Fibroblast of lung (primary cell): ENCODE measurements around the gene CCDC27. TPM values are rescaled to one million over a fixed set of nuclear protein-coding genes. Genes with fewer than 3 reads are reported as not detected.

Source experiments
- DNase-seq, 2 donors: peaks; one replicate each; pipeline versions ENCODE4 v3.0.0 to v3.0.0-alpha.2; 2010; ENCODE audit warnings: low read depth in 2 of 2
- H2AFZ ChIP-seq: 2 replicates; pipeline ENCODE4 v1.5.1; 2012; ENCODE audit warnings: low read length, control low read depth, inconsistent platforms
- H3K27ac ChIP-seq: 2 replicates; pipeline ENCODE4 v1.5.1; 2011; ENCODE audit warnings: low read length, control low read depth; ENCODE audit not compliant: insufficient read depth
- H3K27me3 ChIP-seq: 2 replicates; pipeline ENCODE4 v1.5.1; 2011; ENCODE audit warnings: mild to moderate bottlenecking, low read length; ENCODE audit not compliant: control insufficient read depth, insufficient read depth
- H3K36me3 ChIP-seq: 2 replicates; pipeline ENCODE4 v1.5.1; 2011; ENCODE audit warnings: low read length; ENCODE audit not compliant: control insufficient read depth, insufficient read depth
- H3K4me1 ChIP-seq: 2 replicates; pipeline ENCODE4 v1.5.1; 2011; ENCODE audit warnings: low read length; ENCODE audit not compliant: control insufficient read depth, insufficient read depth; ENCODE audit errors: extremely low read depth
- H3K4me2 ChIP-seq: 2 replicates; pipeline ENCODE4 v1.5.1; 2011; ENCODE audit warnings: low read length, control low read depth; ENCODE audit not compliant: insufficient read depth; ENCODE audit errors: extremely low read depth
- H3K4me3 ChIP-seq, 4 experiments: fragments of 200-600 bp in 1 of 4; sonication (generic) in 1 of 4; replicated peaks in 1 of 4; 2 replicates each; pipeline ENCODE4 v1.5.1; 2011 to 2016; ENCODE audit warnings: low read length in 4 of 4, low read depth in 3 of 4, mild to moderate bottlenecking in 3 of 4, control low read depth in 2 of 4, inconsistent platforms in 1 of 4, mixed read lengths in 1 of 4; ENCODE audit not compliant: insufficient read depth in 1 of 4; ENCODE audit errors: control extremely low read depth in 1 of 4
- H3K79me2 ChIP-seq: 2 replicates; pipeline ENCODE4 v1.5.1; 2012; ENCODE audit warnings: mild to moderate bottlenecking, low read length, inconsistent platforms; ENCODE audit not compliant: control insufficient read depth, insufficient read depth
- H3K9ac ChIP-seq: 2 replicates; pipeline ENCODE4 v1.5.1; 2011; ENCODE audit warnings: mild to moderate bottlenecking, low read length, control low read depth; ENCODE audit not compliant: insufficient read depth
- H3K9me3 ChIP-seq: 2 replicates; pipeline ENCODE4 v1.5.1; 2012; ENCODE audit warnings: low read depth, low read length; ENCODE audit not compliant: control insufficient read depth, insufficient read depth
- H4K20me1 ChIP-seq: 2 replicates; pipeline ENCODE4 v1.5.1; 2011; ENCODE audit warnings: low read length; ENCODE audit not compliant: control insufficient read depth, insufficient read depth; ENCODE audit errors: extremely low read depth
- CTCF ChIP-seq, 2 donors: IDR thresholded peaks in 1 of 2; conservative IDR thresholded peaks in 1 of 2; 1 replicate in 1 of 2; 2 replicates in 1 of 2; pipeline ENCODE4 v1.5.1; 2011 to 2012; ENCODE audit warnings: low read length in 2 of 2, control low read depth in 1 of 2, inconsistent platforms in 1 of 2, low read depth in 1 of 2, mild to moderate bottlenecking in 1 of 2
- EZH2 ChIP-seq: IDR thresholded peaks from 2 replicates; pipeline ENCODE4 v1.5.1; 2012; ENCODE audit warnings: low read length, control low read depth, mild to moderate bottlenecking; ENCODE audit errors: missing control alignments
- polyA plus RNA-seq, 2 donors: library from polyadenylated mRNA; depleted of rRNA in 1 of 2; stranded (reverse) in 1 of 2; unstranded in 1 of 2; fragments of >200 nt; gene quantifications; 2 replicates each; pipeline ENCODE4 v1.2.1, GENCODE V29; 2011 to 2012; ENCODE audit warnings: missing spikeins in 1 of 2
- total RNA-seq: library from RNA; depleted of rRNA; stranded (reverse); fragments of >200 nt; gene quantifications from 2 replicates; pipeline ENCODE4 v1.2.1, GENCODE V29; 2014

Gene CCDC27
- total and polyA plus RNA-seq, 2 donors (not counting 1 experiment from before 2014, with no cell fraction given) = not detected

DNA sequence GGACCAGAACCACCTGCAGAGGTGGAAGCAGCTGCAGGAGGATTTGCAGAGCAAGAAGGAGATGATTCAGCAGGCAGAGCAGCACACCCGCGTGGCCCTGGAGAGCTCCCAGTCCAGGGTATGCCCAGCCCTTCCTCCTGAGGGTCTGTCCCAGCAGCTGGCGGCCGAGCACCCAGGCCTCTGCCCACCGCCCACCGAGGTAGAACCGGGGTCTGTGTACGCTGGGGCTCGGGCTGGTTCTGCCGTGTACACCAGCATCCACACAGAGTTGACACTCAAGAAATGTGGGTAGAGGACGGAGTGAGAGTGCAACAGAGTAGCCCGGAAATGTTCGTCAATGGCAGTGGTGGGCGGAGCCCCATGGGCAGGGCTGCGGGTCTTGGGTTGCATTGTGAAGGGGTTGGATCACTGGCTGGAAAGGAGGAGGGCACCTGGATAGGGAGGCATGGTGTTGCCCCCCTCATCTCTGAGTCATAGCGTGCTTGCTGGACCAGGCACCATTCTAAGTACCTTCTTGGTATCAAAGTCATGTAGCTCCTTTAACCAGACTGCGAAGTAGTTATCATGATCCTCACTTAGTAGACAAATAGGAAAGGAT, 15.2 kb downstream of the CCDC27 start:
- Histone ChIP-seq H3K4me3 (no peak overlapping the region), H4K20me1 (no peaks in the 10 kb centered on the region), H3K9me3 (no peaks in the 10 kb centered on the region), H3K36me3 (no peaks in the 10 kb centered on the region), H3K27me3 (no peaks in the 10 kb centered on the region), H2AFZ (no peak overlapping the region), H3K79me2 (no peaks in the 10 kb centered on the region), H3K27ac (no peak overlapping the region), H3K9ac (no peak overlapping the region), H3K4me1 (no peaks in the 10 kb centered on the region), H3K4me2 (no peak overlapping the region)
- TF ChIP-seq CTCF (conservative IDR thresholded peaks at IDR 0.05 in 1 of 2, IDR thresholded peaks at IDR 0.05 in 1 of 2; ENCODE audit: low read depth in 1 of 2, low read length in 2 of 2) = no peak
- TF ChIP-seq EZH2 = no peak
- DNase-seq = no peak

- Histone ChIP-seq H3K4me3 (no peak overlapping the region), H3K9ac (no peak overlapping the region), H4K20me1 (no peaks in the 10 kb centered on the region), H3K79me2 (no peaks in the 10 kb centered on the region), H3K9me3 (no peaks in the 10 kb centered on the region), H3K27me3 (no peaks in the 10 kb centered on the region), H3K27ac (no peak overlapping the region), H3K36me3 (no peaks in the 10 kb centered on the region), H2AFZ (no peak overlapping the region), H3K4me1 (no peaks in the 10 kb centered on the region), H3K4me2 (no peak overlapping the region)
- no peak for DNase-seq
- no peak for TF ChIP-seq EZH2
- TF ChIP-seq CTCF (conservative IDR thresholded peaks at IDR 0.05 in 1 of 2, IDR thresholded peaks at IDR 0.05 in 1 of 2; ENCODE audit: low read depth in 1 of 2, low read length in 2 of 2) = no peak
These were observed 16.7 kb downstream of the CCDC27 start for GRCh38 chr1:3768811-3769390.

DNA sequence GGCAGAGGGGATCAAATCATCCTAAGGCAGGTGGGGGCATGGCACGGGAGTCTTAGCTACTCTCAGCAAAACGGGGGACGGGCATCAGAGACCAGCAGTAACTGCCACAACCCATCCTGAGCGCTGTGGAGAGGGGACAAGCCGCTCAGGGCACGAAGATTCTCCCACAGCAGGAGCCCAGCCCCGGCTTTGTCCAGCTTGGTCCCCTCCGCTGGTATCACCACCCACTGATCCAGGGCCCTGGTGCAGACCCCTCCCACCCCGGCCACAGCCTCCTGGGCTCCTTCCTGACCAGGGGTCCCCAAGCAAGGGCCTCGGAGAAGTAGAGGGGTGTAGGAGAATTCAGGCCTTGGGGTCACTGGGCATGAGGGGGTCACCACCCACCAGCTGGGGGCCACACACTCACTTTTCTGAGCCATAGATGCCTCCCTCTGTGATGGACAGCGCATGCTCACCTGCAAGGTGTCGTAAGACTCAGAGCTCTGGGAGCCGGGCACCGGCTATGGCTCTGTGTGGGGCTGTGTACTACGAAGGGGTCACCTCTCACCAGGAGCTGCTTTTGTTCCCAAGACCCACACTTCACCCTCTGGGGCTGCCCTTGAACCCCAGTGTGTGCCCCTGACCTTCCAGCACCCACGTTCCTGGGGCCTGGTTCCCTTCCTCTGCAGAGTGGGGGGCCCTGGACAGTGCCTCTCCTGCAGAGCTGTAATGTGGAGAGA, 18.0 kb downstream of the CCDC27 start:
- no peaks in the 10 kb centered on the region for H4K20me1 ChIP-seq
- no peak overlapping the region for H3K9ac ChIP-seq
- H3K9me3 ChIP-seq = no peaks in the 10 kb centered on the region
- no peaks in the 10 kb centered on the region for H3K79me2 ChIP-seq
- no peak overlapping the region for H3K4me2 ChIP-seq
- H3K27me3 ChIP-seq = no peaks in the 10 kb centered on the region
- no peaks in the 10 kb centered on the region for H3K36me3 ChIP-seq
- H3K27ac ChIP-seq = no peak overlapping the region
- no peak overlapping the region for H2AFZ ChIP-seq
- H3K4me1 ChIP-seq = peaks cover under 1% of the 10 kb centered on the region
- H3K4me3 ChIP-seq = no peak overlapping the region
- no peak for TF ChIP-seq EZH2
- TF ChIP-seq CTCF (conservative IDR thresholded peaks at IDR 0.05 in 1 of 2, IDR thresholded peaks at IDR 0.05 in 1 of 2; ENCODE audit: low read depth in 1 of 2, low read length in 2 of 2) = no peak
- no peak for DNase-seq
